HCT116 (cell line): Measurements from ENCODE around the gene SAMD14. TPM values are rescaled to one million over a fixed set of nuclear protein-coding genes. Genes with fewer than 3 reads are reported as not detected.

ENCODE experiments used
- ATAC-seq: fragments of 200-7000 bp; cut with Tn5 transposase; 2 replicates; pipeline ENCODE4 v1.9.1; 2020; ENCODE audit warnings: mild to moderate bottlenecking, moderate library complexity
- BruUV-seq: library from RNA; stranded (reverse); fragments of 400-500 nt; replicated peaks from 2 replicates; lab custom pipeline; 2021; lab: Mats Ljungman, UMichigan
- CTCF ChIA-PET: fragments of 300-600 bp; sonication (Branson Sonifier 250); formaldehyde crosslinking; loops from one replicate; lab custom pipeline; 2021; ENCODE audit warnings: antibody characterized with exemption; lab: Charles Lee
- POLR2A ChIA-PET: fragments of 300-600, 350-600 bp; sonication (Branson Sonifier 250); formaldehyde crosslinking; loops from one replicate; lab custom pipeline; 2021; ENCODE audit warnings: antibody characterized with exemption; lab: Charles Lee
- RAD21 ChIA-PET, 2 experiments: fragments of 300-600 bp; sonication (Branson Sonifier 250); formaldehyde crosslinking; loops; one replicate each; lab custom pipeline; 2023; ENCODE audit warnings: low total read pairs in 2 of 2; ENCODE audit not compliant: uncharacterized antibody in 2 of 2, unreplicated experiment in 2 of 2, low non-redundant PET in 1 of 2; lab: Charles Lee
- DNase-seq: peaks from one replicate; pipeline ENCODE4 v3.0.0-alpha.2; 2010; ENCODE audit warnings: low read depth, low spot score
- H2AFZ ChIP-seq: fragments of 200-600 bp; shearing (Covaris generic), sonication (generic); 2 replicates; pipeline ENCODE4 v1.6.1; 2017; ENCODE audit warnings: low read depth, mixed run types, mixed read lengths, antibody characterized with exemption, low read length; ENCODE audit not compliant: poor library complexity, severe bottlenecking
- H3K27ac ChIP-seq: 2 replicates; pipeline ENCODE4 v1.5.1; 2012; ENCODE audit warnings: low read depth, low read length
- H3K27me3 ChIP-seq: fragments of 200-600 bp; sonication (generic); 2 replicates; pipeline ENCODE4 v1.6.1; 2016; ENCODE audit warnings: mixed run types, low read length, mixed read lengths; ENCODE audit not compliant: insufficient read depth
- H3K36me3 ChIP-seq, 2 experiments: fragments of 200-500 bp in 1 of 2; fragments of 200-600 bp in 1 of 2; sonication (Bioruptor generic) in 1 of 2; sonication (generic) in 1 of 2; 2 replicates each; pipeline versions ENCODE4 v1.5.1 to v1.6.1; 2014 to 2016; ENCODE audit warnings: low read length in 2 of 2, inconsistent platforms in 1 of 2, mixed read lengths in 1 of 2, mixed run types in 1 of 2; ENCODE audit not compliant: insufficient read depth in 2 of 2, control insufficient read depth in 1 of 2
- H3K4me1 ChIP-seq, 2 experiments: fragments of 200-600 bp in 1 of 2; sonication (generic) in 1 of 2; 2 replicates each; pipeline versions ENCODE4 v1.5.1 to v1.6.1; 2012 to 2017; ENCODE audit warnings: low read length in 2 of 2, inconsistent platforms in 1 of 2, mild to moderate bottlenecking in 1 of 2, mixed read lengths in 1 of 2, mixed run types in 1 of 2, moderate library complexity in 1 of 2; ENCODE audit not compliant: insufficient read depth in 2 of 2, control insufficient read depth in 1 of 2
- H3K4me2 ChIP-seq: fragments of 200-600 bp; sonication (generic); 2 replicates; pipeline ENCODE4 v1.6.1; 2017; ENCODE audit warnings: mixed run types, low read length, mixed read lengths
- H3K4me3 ChIP-seq, 2 experiments: fragments of 200-600 bp in 1 of 2; sonication (generic) in 1 of 2; replicated peaks in 1 of 2; 2 replicates each; pipeline ENCODE4 v1.5.1; 2011 to 2016; ENCODE audit warnings: low read length in 2 of 2, control low read depth in 1 of 2, low read depth in 1 of 2, mild to moderate bottlenecking in 1 of 2, mixed read lengths in 1 of 2, mixed run types in 1 of 2
- H3K79me2 ChIP-seq: fragments of 200-600 bp; sonication (generic); 2 replicates; pipeline ENCODE4 v1.6.1; 2017; ENCODE audit warnings: mild to moderate bottlenecking, mixed run types, low read length, moderate library complexity, mixed read lengths; ENCODE audit not compliant: insufficient read depth
- H3K9ac ChIP-seq: fragments of 200-600 bp; sonication (generic); 2 replicates; pipeline ENCODE4 v1.6.1; 2016; ENCODE audit warnings: low read length, mixed read lengths
- H3K9me2 ChIP-seq: fragments of 200-600 bp; sonication (generic), shearing (Covaris generic); 2 replicates; pipeline ENCODE4 v1.6.1; 2017; ENCODE audit warnings: mixed run types, mild to moderate bottlenecking, moderate library complexity; ENCODE audit not compliant: insufficient read depth
- H3K9me3 ChIP-seq, 2 experiments: fragments of 200-500 bp in 1 of 2; fragments of 200-600 bp in 1 of 2; sonication (Bioruptor generic) in 1 of 2; sonication (generic) in 1 of 2; 2 replicates each; pipeline ENCODE4 v1.6.1; 2014 to 2017; ENCODE audit warnings: low read length in 2 of 2, mixed read lengths in 2 of 2, inconsistent platforms in 1 of 2, low read depth in 1 of 2, mild to moderate bottlenecking in 1 of 2, mixed run types in 1 of 2, moderate library complexity in 1 of 2; ENCODE audit not compliant: control insufficient read depth in 1 of 2, insufficient read depth in 1 of 2
- H4K20me1 ChIP-seq: fragments of 200-600 bp; sonication (generic), shearing (Covaris generic); 2 replicates; pipeline ENCODE4 v1.6.1; 2017; ENCODE audit warnings: mixed run types, mild to moderate bottlenecking, moderate library complexity; ENCODE audit not compliant: insufficient read depth
- CBX3 ChIP-seq: IDR thresholded peaks from 2 replicates; pipeline ENCODE4 v1.6.1; 2012; ENCODE audit warnings: low read depth
- EGR1 ChIP-seq: IDR thresholded peaks from 2 replicates; pipeline ENCODE4 v1.6.1; 2012; ENCODE audit warnings: low read depth
- ELF1 ChIP-seq: IDR thresholded peaks from 2 replicates; pipeline ENCODE4 v1.6.1; 2012; ENCODE audit warnings: low read depth, borderline replicate concordance
- EZH2 ChIP-seq: fragments of 200-600 bp; sonication (generic); IDR thresholded peaks from 2 replicates; pipeline ENCODE4 v1.6.1; 2017; ENCODE audit warnings: antibody characterized with exemption, mixed run types
- FOSL1 ChIP-seq: IDR thresholded peaks from 2 replicates; pipeline ENCODE4 v1.6.1; 2012; ENCODE audit warnings: low read depth
- POLR2AphosphoS5 ChIP-seq: IDR thresholded peaks from 2 replicates; pipeline ENCODE4 v1.6.1; 2011; ENCODE audit warnings: mild to moderate bottlenecking, low read depth, low read length, moderate library complexity
- SP1 ChIP-seq: IDR thresholded peaks from 2 replicates; pipeline ENCODE4 v1.6.1; 2012; ENCODE audit warnings: low read depth
- SRF ChIP-seq: IDR thresholded peaks from 2 replicates; pipeline ENCODE4 v1.6.1; 2012; ENCODE audit warnings: low read depth
- TCF7L2 ChIP-seq: IDR thresholded peaks from 2 replicates; pipeline ENCODE4 v1.7.0; 2011; ENCODE audit warnings: borderline replicate concordance, inconsistent platforms; ENCODE audit not compliant: insufficient read depth, insufficient read length; ENCODE audit errors: extremely low read depth
- ZFX ChIP-seq: fragments of 450-650 bp; IDR thresholded peaks from 2 replicates; pipeline ENCODE4 v1.6.1; 2017
- intact Hi-C: fragments of 100-400 bp; cut with micrococcal nuclease; formaldehyde crosslinking; loops from 2 replicates; pipeline ENCODE4 v1.10.0; 2022
- total RNA-seq: library from RNA; stranded (reverse); gene quantifications from one replicate; pipeline ENCODE4 v1.2.1, GENCODE V29; 2021; ENCODE audit not compliant: unreplicated experiment
- TF ChIP-seq, protein P1 (sequence below): IDR thresholded peaks from 2 replicates; pipeline ENCODE4 v1.6.1; 2012; ENCODE audit warnings: low read depth
- TF ChIP-seq, protein P2 (sequence below), 3 experiments: fragments of 200-600 bp in 1 of 3; sonication (generic) in 1 of 3; IDR thresholded peaks in 2 of 3; conservative IDR thresholded peaks in 1 of 3; 2 replicates each; pipeline ENCODE4 v1.5.1; 2012 to 2017; ENCODE audit warnings: low read depth in 2 of 3, low read length in 2 of 3, antibody characterized with exemption in 1 of 3, borderline replicate concordance in 1 of 3, control low read depth in 1 of 3, mild to moderate bottlenecking in 1 of 3, mixed read lengths in 1 of 3, mixed run types in 1 of 3, moderate library complexity in 1 of 3; ENCODE audit not compliant: insufficient read depth in 1 of 3

The SAMD14 gene
- total RNA-seq, 1 experiment from 2014 or later = 1.5 TPM

DNA sequence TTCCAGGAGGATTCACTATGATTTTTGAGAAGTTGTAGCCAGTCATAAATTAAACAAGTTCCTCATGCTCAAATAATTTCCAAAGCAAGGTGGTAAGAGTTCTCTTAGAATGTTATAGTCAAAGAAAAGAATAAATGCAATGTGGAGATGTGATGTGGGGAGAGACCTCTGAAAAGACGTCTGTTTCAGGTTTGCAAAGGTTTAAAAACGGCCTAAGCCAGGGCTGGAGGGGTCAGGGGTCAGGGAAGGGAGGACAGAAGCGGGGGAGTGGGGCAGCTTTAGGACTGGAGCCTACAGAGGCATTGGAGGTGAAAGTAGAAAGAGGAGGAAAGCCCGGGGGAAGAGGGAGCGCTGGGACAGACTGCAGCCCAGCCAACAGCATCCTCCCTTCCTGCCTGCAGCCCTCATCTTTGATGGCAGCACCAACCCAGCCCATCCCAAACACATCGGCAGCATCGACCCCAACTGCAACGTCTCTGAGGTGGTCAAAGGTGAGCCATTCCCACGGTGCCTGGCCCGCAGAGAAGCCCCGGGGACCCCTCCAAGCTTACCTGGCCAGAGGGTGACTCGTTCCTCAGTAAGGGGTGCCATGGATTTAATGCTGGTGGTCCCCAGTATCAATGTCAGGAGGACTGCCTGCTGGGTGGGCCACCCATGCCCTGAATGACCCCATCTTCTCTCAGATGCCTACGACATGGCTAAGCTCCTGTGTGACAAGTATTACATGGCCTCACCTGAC, 23.4 kb downstream of the SAMD14 start:
- Histone ChIP-seq H2AFZ (no peak overlapping the region), H3K79me2 (no peaks in the 10 kb centered on the region), H3K4me2 (no peak overlapping the region), H3K4me1 (peaks cover 14 to 23% of the 10 kb centered on the region in 2 experiments), H4K20me1 (no peaks in the 10 kb centered on the region), H3K27me3 (no peaks in the 10 kb centered on the region), H3K9ac (no peak overlapping the region), H3K9me2 (no peaks in the 10 kb centered on the region), H3K4me3 (no peak overlapping the region), H3K9me3 (no peaks in the 10 kb centered on the region), H3K27ac (no peak overlapping the region), H3K36me3 (peaks cover 0 to 5% of the 10 kb centered on the region in 2 experiments; a peak in 1 of 4 replicates)
- no TSS peak for BruUV-seq
- ATAC-seq = no peak
- CTCF ChIA-PET = interaction anchor here (1.9 to 3.2 kb wide), 2 partner anchors 10 to 12 kb away, joined by 8 to 15 read pairs; no protein-coding TSS in a partner anchor
- TF ChIP-seq SRF = no peak
- TF ChIP-seq ELF1 = no peak
- no peak for TF ChIP-seq EZH2
- no peak for TF ChIP-seq SP1
- no peak for TF ChIP-seq FOSL1
- no peak for TF ChIP-seq CBX3
- no peak for TF ChIP-seq POLR2AphosphoS5
- TF ChIP-seq TCF7L2 = no peak
- TF ChIP-seq, protein P1, sequence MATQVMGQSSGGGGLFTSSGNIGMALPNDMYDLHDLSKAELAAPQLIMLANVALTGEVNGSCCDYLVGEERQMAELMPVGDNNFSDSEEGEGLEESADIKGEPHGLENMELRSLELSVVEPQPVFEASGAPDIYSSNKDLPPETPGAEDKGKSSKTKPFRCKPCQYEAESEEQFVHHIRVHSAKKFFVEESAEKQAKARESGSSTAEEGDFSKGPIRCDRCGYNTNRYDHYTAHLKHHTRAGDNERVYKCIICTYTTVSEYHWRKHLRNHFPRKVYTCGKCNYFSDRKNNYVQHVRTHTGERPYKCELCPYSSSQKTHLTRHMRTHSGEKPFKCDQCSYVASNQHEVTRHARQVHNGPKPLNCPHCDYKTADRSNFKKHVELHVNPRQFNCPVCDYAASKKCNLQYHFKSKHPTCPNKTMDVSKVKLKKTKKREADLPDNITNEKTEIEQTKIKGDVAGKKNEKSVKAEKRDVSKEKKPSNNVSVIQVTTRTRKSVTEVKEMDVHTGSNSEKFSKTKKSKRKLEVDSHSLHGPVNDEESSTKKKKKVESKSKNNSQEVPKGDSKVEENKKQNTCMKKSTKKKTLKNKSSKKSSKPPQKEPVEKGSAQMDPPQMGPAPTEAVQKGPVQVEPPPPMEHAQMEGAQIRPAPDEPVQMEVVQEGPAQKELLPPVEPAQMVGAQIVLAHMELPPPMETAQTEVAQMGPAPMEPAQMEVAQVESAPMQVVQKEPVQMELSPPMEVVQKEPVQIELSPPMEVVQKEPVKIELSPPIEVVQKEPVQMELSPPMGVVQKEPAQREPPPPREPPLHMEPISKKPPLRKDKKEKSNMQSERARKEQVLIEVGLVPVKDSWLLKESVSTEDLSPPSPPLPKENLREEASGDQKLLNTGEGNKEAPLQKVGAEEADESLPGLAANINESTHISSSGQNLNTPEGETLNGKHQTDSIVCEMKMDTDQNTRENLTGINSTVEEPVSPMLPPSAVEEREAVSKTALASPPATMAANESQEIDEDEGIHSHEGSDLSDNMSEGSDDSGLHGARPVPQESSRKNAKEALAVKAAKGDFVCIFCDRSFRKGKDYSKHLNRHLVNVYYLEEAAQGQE = no peak
- no peak for TF ChIP-seq EGR1
- TF ChIP-seq ZFX = no peak
- TF ChIP-seq, protein P2, sequence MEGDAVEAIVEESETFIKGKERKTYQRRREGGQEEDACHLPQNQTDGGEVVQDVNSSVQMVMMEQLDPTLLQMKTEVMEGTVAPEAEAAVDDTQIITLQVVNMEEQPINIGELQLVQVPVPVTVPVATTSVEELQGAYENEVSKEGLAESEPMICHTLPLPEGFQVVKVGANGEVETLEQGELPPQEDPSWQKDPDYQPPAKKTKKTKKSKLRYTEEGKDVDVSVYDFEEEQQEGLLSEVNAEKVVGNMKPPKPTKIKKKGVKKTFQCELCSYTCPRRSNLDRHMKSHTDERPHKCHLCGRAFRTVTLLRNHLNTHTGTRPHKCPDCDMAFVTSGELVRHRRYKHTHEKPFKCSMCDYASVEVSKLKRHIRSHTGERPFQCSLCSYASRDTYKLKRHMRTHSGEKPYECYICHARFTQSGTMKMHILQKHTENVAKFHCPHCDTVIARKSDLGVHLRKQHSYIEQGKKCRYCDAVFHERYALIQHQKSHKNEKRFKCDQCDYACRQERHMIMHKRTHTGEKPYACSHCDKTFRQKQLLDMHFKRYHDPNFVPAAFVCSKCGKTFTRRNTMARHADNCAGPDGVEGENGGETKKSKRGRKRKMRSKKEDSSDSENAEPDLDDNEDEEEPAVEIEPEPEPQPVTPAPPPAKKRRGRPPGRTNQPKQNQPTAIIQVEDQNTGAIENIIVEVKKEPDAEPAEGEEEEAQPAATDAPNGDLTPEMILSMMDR (IDR thresholded peaks at IDR 0.05 in 2 of 3, conservative IDR thresholded peaks at IDR 0.05 in 1 of 3; ENCODE audit: borderline replicate concordance in 1 of 3, insufficient read depth in 1 of 3, low read depth in 2 of 3, low read length in 2 of 3) = no peak
- intact Hi-C loops = no loop called here
- RAD21 ChIA-PET = no interaction called here
- POLR2A ChIA-PET = no interaction called here
- DNase-seq = no peak
